Kidney (tissue), 14 donors: ENCODE results near the gene LRRC1. TPM values are rescaled to one million over a fixed set of nuclear protein-coding genes. Genes with fewer than 3 reads are reported as not detected.

Source experiments
- DNase-seq, 5 donors: peaks; one replicate each; pipeline ENCODE4 v3.0.0-alpha.2; 2013 to 2020
- FAIRE-seq: peaks from 2 replicates; lab custom pipeline; 2012; peaks lifted over from hg19 to GRCh38; lab: Jason Lieb, UNC
- H3K27ac ChIP-seq, 2 donors: one replicate each; pipeline ENCODE4 v1.7.0; 2013; ENCODE audit warnings: low read depth in 2 of 2, low read length in 2 of 2, inconsistent platforms in 1 of 2
- H3K27me3 ChIP-seq: one replicate; pipeline ENCODE4 v1.7.1; 2013; ENCODE audit warnings: low read length, inconsistent platforms; ENCODE audit not compliant: control insufficient read depth, insufficient read depth
- H3K36me3 ChIP-seq, 3 donors: one replicate each; pipeline versions ENCODE4 v1.7.0 to v1.7.1; 2013; ENCODE audit warnings: low read length in 3 of 3, control low read depth in 1 of 3, inconsistent platforms in 1 of 3; ENCODE audit not compliant: insufficient read depth in 3 of 3, control insufficient read depth in 2 of 3
- H3K4me1 ChIP-seq, 3 donors: one replicate each; pipeline versions ENCODE4 v1.7.0 to v1.7.1; 2013; ENCODE audit warnings: low read length in 3 of 3, inconsistent platforms in 1 of 3, low read depth in 1 of 3; ENCODE audit not compliant: control insufficient read depth in 2 of 3, insufficient read depth in 2 of 3
- H3K4me3 ChIP-seq, 3 donors: one replicate each; pipeline versions ENCODE4 v1.7.0 to v1.8.1; 2013; ENCODE audit warnings: low read length in 3 of 3, control low read depth in 1 of 3, inconsistent platforms in 1 of 3
- H3K9ac ChIP-seq, 3 donors: one replicate each; pipeline versions ENCODE4 v1.7.0 to v1.7.1; 2013; ENCODE audit warnings: low read length in 3 of 3, control low read depth in 1 of 3, inconsistent platforms in 1 of 3
- H3K9me3 ChIP-seq, 3 donors: one replicate each; pipeline versions ENCODE4 v1.7.0 to v1.7.1; 2013; ENCODE audit warnings: low read length in 3 of 3, control low read depth in 1 of 3, inconsistent platforms in 1 of 3; ENCODE audit not compliant: control insufficient read depth in 2 of 3, insufficient read depth in 1 of 3
- intact Hi-C: fragments of 100-400 bp; cut with DNase I; formaldehyde crosslinking; loops from one replicate; pipeline ENCODE4 v1.11.1; 2022
- polyA plus RNA-seq: library from polyadenylated mRNA; stranded (reverse); fragments of 350-450 nt; fragmentation: Illumina TruSeq; extraction: RNeasy Lipid Tissue Mini Kit (QIAGEN cat#74804); gene quantifications from one replicate; pipeline ENCODE4 v1.2.3, GENCODE V29; 2014; ENCODE audit warnings: low read depth, low replicate concordance; ENCODE audit not compliant: insufficient read depth
- total RNA-seq: library from RNA; stranded (reverse); fragmentation: NEBNext Ultra II Directional; extraction: Animal tissue kit (Norgen Biotek cat#: 25700); gene quantifications from one replicate; pipeline ENCODE4 v1.2.1, GENCODE V29; 2021
- TF ChIP-seq, protein P1 (sequence below): IDR thresholded peaks from 3 replicates; pipeline ENCODE4 v1.5.1; 2012; ENCODE audit warnings: mild to moderate bottlenecking, moderate library complexity, borderline replicate concordance; ENCODE audit not compliant: insufficient read depth; ENCODE audit errors: extremely low read depth
- donor health status: control.
- donor health status: control.
- donor health status: control.
- donor health status: control.
- donor health status: control.
- donor health status: DM: yes; HTN: yes; CAD: no.
- donor health status: Normal renal cell carcinoma (clear cell type).

Gene LRRC1
- total and polyA plus RNA-seq, 2 donors from 2014 or later, result 7.8 to 12.6 TPM

DNA sequence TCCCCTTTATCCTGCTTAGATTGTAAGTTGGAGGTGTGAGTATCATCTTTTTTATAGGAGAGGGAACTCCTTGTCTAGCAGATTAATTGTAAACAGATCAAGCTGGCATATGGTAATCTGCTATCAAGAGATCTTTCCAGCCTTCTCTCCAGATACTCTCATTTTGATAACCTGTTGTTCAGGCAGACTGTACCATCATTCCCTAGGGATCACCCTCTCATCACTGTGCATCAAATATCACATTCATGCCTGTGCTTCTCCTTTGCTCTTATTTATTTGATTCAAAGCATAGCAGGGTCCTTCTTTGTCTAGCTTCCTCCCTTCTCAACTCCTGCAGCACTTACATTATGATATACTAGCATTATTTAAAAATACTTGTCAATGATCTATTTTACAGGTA lies 73.8 kb downstream of the LRRC1 start:
- Histone ChIP-seq H3K4me3 (no peak overlapping the region), H3K27me3 (no peaks in the 10 kb centered on the region), H3K9me3 (peaks cover 0 to 5% (median 0%) of the 10 kb centered on the region in 3 donors), H3K27ac (no peak overlapping the region), H3K36me3 (no peaks in the 10 kb centered on the region), H3K9ac (no peak overlapping the region), H3K4me1 (no peaks in the 10 kb centered on the region)
- intact Hi-C loops, result no loop called here
- DNase-seq (no peak), FAIRE-seq (no peak)
- TF ChIP-seq, protein P1, sequence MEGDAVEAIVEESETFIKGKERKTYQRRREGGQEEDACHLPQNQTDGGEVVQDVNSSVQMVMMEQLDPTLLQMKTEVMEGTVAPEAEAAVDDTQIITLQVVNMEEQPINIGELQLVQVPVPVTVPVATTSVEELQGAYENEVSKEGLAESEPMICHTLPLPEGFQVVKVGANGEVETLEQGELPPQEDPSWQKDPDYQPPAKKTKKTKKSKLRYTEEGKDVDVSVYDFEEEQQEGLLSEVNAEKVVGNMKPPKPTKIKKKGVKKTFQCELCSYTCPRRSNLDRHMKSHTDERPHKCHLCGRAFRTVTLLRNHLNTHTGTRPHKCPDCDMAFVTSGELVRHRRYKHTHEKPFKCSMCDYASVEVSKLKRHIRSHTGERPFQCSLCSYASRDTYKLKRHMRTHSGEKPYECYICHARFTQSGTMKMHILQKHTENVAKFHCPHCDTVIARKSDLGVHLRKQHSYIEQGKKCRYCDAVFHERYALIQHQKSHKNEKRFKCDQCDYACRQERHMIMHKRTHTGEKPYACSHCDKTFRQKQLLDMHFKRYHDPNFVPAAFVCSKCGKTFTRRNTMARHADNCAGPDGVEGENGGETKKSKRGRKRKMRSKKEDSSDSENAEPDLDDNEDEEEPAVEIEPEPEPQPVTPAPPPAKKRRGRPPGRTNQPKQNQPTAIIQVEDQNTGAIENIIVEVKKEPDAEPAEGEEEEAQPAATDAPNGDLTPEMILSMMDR, result no peak

DNA sequence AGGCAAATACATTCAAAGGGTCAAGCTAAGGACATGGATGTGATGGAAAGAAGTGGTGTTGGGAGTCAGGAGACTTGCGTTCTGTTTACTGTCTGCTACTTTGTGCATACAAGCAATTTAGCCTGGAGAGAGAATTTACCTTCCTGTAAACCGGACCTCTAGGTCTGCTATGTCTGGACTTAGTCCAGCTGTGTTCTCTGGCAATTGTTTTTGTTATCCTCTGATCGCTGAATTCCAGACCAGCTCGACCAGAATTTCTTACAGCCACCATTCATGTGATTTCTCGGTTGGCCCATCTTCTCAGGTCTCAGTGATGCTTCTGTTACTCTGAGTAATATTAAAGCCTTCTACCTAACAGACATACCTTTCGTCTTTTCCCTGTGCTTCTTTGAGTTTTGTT lies 75.2 kb downstream of the LRRC1 start:
- H3K36me3 ChIP-seq, result no peaks in the 10 kb centered on the region
- no peaks in the 10 kb centered on the region for H3K4me1 ChIP-seq
- no peaks in the 10 kb centered on the region for H3K27me3 ChIP-seq
- peak in 1 of 5 donors; percentile 16 for DNase-seq
- TF ChIP-seq, protein P1, result no peak
- H3K4me3 ChIP-seq, result no peak overlapping the region
- peaks cover 0 to 5% (median 0%) of the 10 kb centered on the region in 3 donors for H3K9me3 ChIP-seq
- no peak overlapping the region for H3K27ac ChIP-seq
- intact Hi-C loops, result no loop called here
- FAIRE-seq, result no peak
- H3K9ac ChIP-seq, result no peak overlapping the region

DNA sequence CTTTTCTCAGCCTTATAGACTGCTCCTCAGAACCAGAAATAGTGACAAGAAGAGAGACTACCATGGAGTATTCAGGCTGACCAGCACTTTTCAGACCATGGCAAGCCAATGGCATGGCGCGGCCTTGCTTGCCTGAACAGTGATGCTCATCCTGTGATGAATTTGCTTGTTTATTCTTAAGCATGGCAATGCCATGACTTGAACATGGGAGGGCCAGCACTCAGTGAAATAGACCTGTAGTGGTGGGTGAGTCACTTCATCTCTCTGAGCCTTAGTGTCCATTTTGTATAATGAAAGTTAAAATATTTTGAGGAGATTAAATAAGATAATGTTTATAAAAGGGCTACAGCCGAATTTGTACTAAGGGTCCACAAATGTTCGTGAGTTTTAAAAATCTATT lies 79.1 kb downstream of the LRRC1 start:
- Histone ChIP-seq H3K9ac (no peak overlapping the region), H3K4me3 (no peak overlapping the region), H3K36me3 (no peaks in the 10 kb centered on the region), H3K27me3 (no peaks in the 10 kb centered on the region), H3K27ac (no peak overlapping the region), H3K4me1 (no peaks in the 10 kb centered on the region), H3K9me3 (peaks cover 0 to 5% (median 0%) of the 10 kb centered on the region in 3 donors)
- TF ChIP-seq, protein P1, result no peak
- intact Hi-C loops, result no loop called here
- FAIRE-seq, result no peak
- DNase-seq, result no peak

DNA sequence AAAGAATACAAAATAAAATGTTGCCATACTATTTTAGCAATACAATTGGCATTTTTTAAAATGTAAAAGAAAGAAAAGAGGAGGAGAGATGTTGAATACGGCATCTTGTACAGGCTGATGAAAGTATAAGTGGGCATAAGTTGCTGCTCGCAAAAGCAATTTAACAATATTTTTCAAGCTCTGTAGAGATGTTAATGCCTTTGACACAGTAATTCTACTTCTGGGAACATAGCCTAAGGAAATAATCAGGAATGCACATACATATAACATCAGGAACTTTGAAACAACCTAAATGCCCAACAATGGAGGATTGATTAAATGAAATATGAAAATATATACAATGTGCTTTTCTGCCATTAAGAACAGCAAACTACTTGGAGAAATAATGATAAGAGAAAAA lies 80.2 kb downstream of the LRRC1 start:
- Histone ChIP-seq H3K4me3 (no peak overlapping the region), H3K9me3 (peaks cover 0 to 5% (median 0%) of the 10 kb centered on the region in 3 donors), H3K27ac (no peak overlapping the region), H3K4me1 (no peaks in the 10 kb centered on the region), H3K36me3 (no peaks in the 10 kb centered on the region), H3K27me3 (no peaks in the 10 kb centered on the region), H3K9ac (no peak overlapping the region)
- intact Hi-C loops, result no loop called here
- DNase-seq (no peak), FAIRE-seq (no peak)
- TF ChIP-seq, protein P1, result no peak
